Coronary artery (tissue), 2 donors: Measurements from ENCODE around the gene TM4SF20.

Source experiments
- DNase-seq: peaks from one replicate; pipeline ENCODE4 v3.0.0-alpha.2; 2017; ENCODE audit warnings: low spot score
- H3K27ac ChIP-seq, 2 donors: fragments of 200-600 bp; sonication (generic); one replicate each; pipeline ENCODE4 v1.5.1; 2016 to 2019
- H3K4me3 ChIP-seq: fragments of 200-600 bp; sonication (generic); 2 replicates; pipeline ENCODE4 v1.5.1; 2016; ENCODE audit warnings: mild to moderate bottlenecking, moderate library complexity
- CTCF ChIP-seq: fragments of 200-600 bp; sonication (generic); IDR thresholded peaks from one replicate; pipeline ENCODE4 v1.5.1; 2019; ENCODE audit warnings: antibody characterized with exemption

The TM4SF20 gene

GRCh38 chr2:227341553-227341952, 37.6 kb downstream of the TM4SF20 start:
- Histone ChIP-seq H3K4me3 (no peak overlapping the region), H3K27ac (no peak overlapping the region)
- TF ChIP-seq CTCF = no peak
- no peak for DNase-seq

- H3K27ac ChIP-seq = no peak overlapping the region
- H3K4me3 ChIP-seq = no peak overlapping the region
- no peak for TF ChIP-seq CTCF
- no peak for DNase-seq
These were observed 39.0 kb downstream of the TM4SF20 start for GRCh38 chr2:227340106-227340505.

- DNase-seq = no peak
- Histone ChIP-seq H3K27ac (no peak overlapping the region), H3K4me3 (no peak overlapping the region)
- TF ChIP-seq CTCF = no peak
These were observed 40.0 kb downstream of the TM4SF20 start for GRCh38 chr2:227339098-227339599.

- no peak for TF ChIP-seq CTCF
- no peak for DNase-seq
- Histone ChIP-seq H3K4me3 (no peak overlapping the region), H3K27ac (no peak overlapping the region)
These were observed 41.7 kb downstream of the TM4SF20 start for GRCh38 chr2:227337442-227337841.

GRCh38 chr2:227335713-227336112, 43.4 kb downstream of the TM4SF20 start:
- H3K4me3 ChIP-seq = no peak overlapping the region
- TF ChIP-seq CTCF = no peak
- DNase-seq = no peak
- H3K27ac ChIP-seq = no peak overlapping the region

- Histone ChIP-seq H3K27ac (no peak overlapping the region), H3K4me3 (no peak overlapping the region)
- DNase-seq = no peak
- TF ChIP-seq CTCF = no peak
These were observed 52.3 kb downstream of the TM4SF20 start for GRCh38 chr2:227326783-227327182.

- TF ChIP-seq CTCF = no peak
- peak overlapping the region; percentile 92 to 94 for H3K27ac ChIP-seq
- peak overlapping the region; percentile 94 for H3K4me3 ChIP-seq
- DNase-seq = no peak
These were observed 53.3 kb downstream of the TM4SF20 start for GRCh38 chr2:227325839-227326195.
